ENCODE data around the gene GOLPH3.

- TF ChIP-seq POLR2A (IDR thresholded peaks at IDR 0.05; ENCODE audit: low read depth) = no peak
- TF ChIP-seq CTCF (IDR thresholded peaks at IDR 0.05) = no peak
These were observed 26.2 kb downstream of the GOLPH3 start for GRCh38 chr5:32147959-32148358.
